ENCODE measurements around the gene CTDSPL. TPM values are rescaled to one million over a fixed set of nuclear protein-coding genes. Genes with fewer than 3 reads are reported as not detected.

CTDSPL gene
- total and polyA plus RNA-seq, 2 of the 8 experiments (the other 6 are each of a cell fraction or from before 2014, with no cell fraction given) = 20.3 to 42.2 TPM

- H3K23me2 ChIP-seq (ENCODE audit: low read depth, low read length) = no peaks in the 10 kb centered on the region
- H3K9ac ChIP-seq (replicated peaks in 1 of 4; ENCODE audit: extremely low read depth in 1 of 4, low read depth in 3 of 4, low read length in 3 of 4) = no peak overlapping the region
- DNase-seq (ENCODE audit: low read depth in 1 of 2, low spot score in 2 of 2) (no peak), FAIRE-seq (no peak)
- H3K23ac ChIP-seq (ENCODE audit: insufficient read length) = no peak overlapping the region
- H3K18ac ChIP-seq (ENCODE audit: extremely low read depth, low read length) = no peak overlapping the region
- H3K27me3 ChIP-seq (replicated peaks in 1 of 4; ENCODE audit: control insufficient read depth in 3 of 4, extremely low read depth in 1 of 4, insufficient read depth in 3 of 4, low read length in 3 of 4) = no peaks in the 10 kb centered on the region
- no peaks in the 10 kb centered on the region for H3K79me2 ChIP-seq (ENCODE audit: control insufficient read depth in 1 of 2, insufficient read depth in 2 of 2, low read length in 2 of 2)
- H4K91ac ChIP-seq (replicated peaks; ENCODE audit: insufficient read length, low read length) = no peak overlapping the region
- H2BK12ac ChIP-seq (ENCODE audit: low read depth, low read length) = no peak overlapping the region
- H2AK5ac ChIP-seq (ENCODE audit: low read depth, low read length) = no peak overlapping the region
- H3K27ac ChIP-seq (ENCODE audit: low read depth, low read length) = no peak overlapping the region
- no peaks in the 10 kb centered on the region for H3K9me3 ChIP-seq (ENCODE audit: insufficient read depth in 2 of 2, low read depth in 1 of 2, low read length in 1 of 2)
- no peak overlapping the region for H2BK15ac ChIP-seq (ENCODE audit: low read length)
- H2AFZ ChIP-seq (ENCODE audit: low read length) = no peak overlapping the region
- no peak for TF ChIP-seq NANOG (IDR thresholded peaks at IDR 0.05; ENCODE audit: insufficient read depth, low read depth, low read length, poor library complexity, severe bottlenecking)
- TF ChIP-seq RXRA (IDR thresholded peaks at IDR 0.05; ENCODE audit: insufficient read depth, low read depth, low read length) = no peak
- no peak for TF ChIP-seq BCL11A (IDR thresholded peaks at IDR 0.05; ENCODE audit: low read depth in 2 of 2, low read length in 2 of 2)
- no peak for TF ChIP-seq TBP (IDR thresholded peaks at IDR 0.05; ENCODE audit: low read depth, low read length)
- no peak for TF ChIP-seq TCF12 (IDR thresholded peaks at IDR 0.05; ENCODE audit: low read depth, low read length)
- no peak for TF ChIP-seq EP300 (IDR thresholded peaks at IDR 0.05; ENCODE audit: borderline replicate concordance in 1 of 2, low read depth in 2 of 2, low read length in 2 of 2)
- no peak for TF ChIP-seq POLR2A (IDR thresholded peaks at IDR 0.05; ENCODE audit: control extremely low read depth in 1 of 2, low read depth in 2 of 2, low read length in 2 of 2)
- no peak for TF ChIP-seq CEBPB (IDR thresholded peaks at IDR 0.05; ENCODE audit: low read depth, low read length)
- TF ChIP-seq, protein P1, sequence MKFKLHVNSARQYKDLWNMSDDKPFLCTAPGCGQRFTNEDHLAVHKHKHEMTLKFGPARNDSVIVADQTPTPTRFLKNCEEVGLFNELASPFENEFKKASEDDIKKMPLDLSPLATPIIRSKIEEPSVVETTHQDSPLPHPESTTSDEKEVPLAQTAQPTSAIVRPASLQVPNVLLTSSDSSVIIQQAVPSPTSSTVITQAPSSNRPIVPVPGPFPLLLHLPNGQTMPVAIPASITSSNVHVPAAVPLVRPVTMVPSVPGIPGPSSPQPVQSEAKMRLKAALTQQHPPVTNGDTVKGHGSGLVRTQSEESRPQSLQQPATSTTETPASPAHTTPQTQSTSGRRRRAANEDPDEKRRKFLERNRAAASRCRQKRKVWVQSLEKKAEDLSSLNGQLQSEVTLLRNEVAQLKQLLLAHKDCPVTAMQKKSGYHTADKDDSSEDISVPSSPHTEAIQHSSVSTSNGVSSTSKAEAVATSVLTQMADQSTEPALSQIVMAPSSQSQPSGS (IDR thresholded peaks at IDR 0.05; ENCODE audit: low read length) = no peak
- no peak for TF ChIP-seq GABPA (IDR thresholded peaks at IDR 0.05; ENCODE audit: borderline replicate concordance, insufficient read depth, low read length)
- no peak overlapping the region for H3K4me2 ChIP-seq (ENCODE audit: insufficient read depth in 1 of 2, low read depth in 2 of 2, low read length in 2 of 2)
- H3K14ac ChIP-seq (ENCODE audit: insufficient read length) = no peak overlapping the region
- peaks cover 0 to 2% of the 10 kb centered on the region in 2 experiments for H4K20me1 ChIP-seq (replicated peaks in 1 of 2; ENCODE audit: control insufficient read depth in 1 of 2, insufficient read depth in 2 of 2, low read length in 2 of 2)
- H3K36me3 ChIP-seq (ENCODE audit: control insufficient read depth in 2 of 4, insufficient read depth in 4 of 4, low read length in 3 of 4) = no peaks in the 10 kb centered on the region; a peak in 1 of 8 replicates
- H4K8ac ChIP-seq (ENCODE audit: extremely low read depth, insufficient read depth, low read length) = no peak overlapping the region
- POLR2A ChIA-PET (ENCODE audit: partially characterized antibody) = interaction anchor here (1.1 to 1.7 kb wide), 3 partner anchors 8 to 103 kb away, joined by 3 to 4 read pairs (median 3); no protein-coding TSS in a partner anchor
- peaks cover 0 to 14% (median 11%) of the 10 kb centered on the region in 4 experiments; a peak in 2 of 7 replicates for H3K4me1 ChIP-seq (replicated peaks in 1 of 4; ENCODE audit: control insufficient read depth in 3 of 4, insufficient read depth in 4 of 4, low read length in 3 of 4)
- no peak overlapping the region for H2BK5ac ChIP-seq (ENCODE audit: low read depth, low read length)
- CTCF ChIA-PET (ENCODE audit: partially characterized antibody) = interaction anchor here (0.6 to 7.2 kb wide), 9 partner anchors 10 to 1380 kb away, joined by 3 to 60 read pairs (median 3); no protein-coding TSS in a partner anchor
- 86% methylated on average over 1 of the region's 1 CpG; no CpG with 5 or more reads in 1 of the 2 experiments for WGBS, 2 experiments (ENCODE audit: extremely low coverage in 1 of 2, insufficient coverage in 1 of 2, insufficient read length in 1 of 2, insufficient replicate concordance in 2 of 2, low coverage in 1 of 2, low lambda C conversion rate in 2 of 2, missing lambda C conversion rate in 1 of 2)
- no peak overlapping the region for H4K5ac ChIP-seq (ENCODE audit: insufficient read length, low read depth, low read length)
- no peak overlapping the region for H3K4me3 ChIP-seq (ENCODE audit: extremely low read depth in 1 of 4, insufficient read depth in 2 of 4, low read depth in 3 of 4, low read length in 4 of 4)
- no peak overlapping the region for H2BK120ac ChIP-seq (replicated peaks; ENCODE audit: low read depth, low read length)
- H3K56ac ChIP-seq (replicated peaks; ENCODE audit: insufficient read length, low read depth, low read length) = no peak overlapping the region
- no peaks in the 10 kb centered on the region for H3K79me1 ChIP-seq (ENCODE audit: low read depth, low read length)
- no peak overlapping the region for H3K4ac ChIP-seq (replicated peaks; ENCODE audit: insufficient read length, low read depth, low read length)
- H2BK20ac ChIP-seq (ENCODE audit: low read length) = no peak overlapping the region
Measured at GRCh38 chr3:37964716-37965115, 103.0 kb downstream of the CTDSPL start.
